GM12875 (cell line): ENCODE results near the gene ARFGAP3.

Experiments
- H3K4me3 ChIP-seq: one replicate; pipeline ENCODE4 v1.5.1; 2011; ENCODE audit warnings: low read depth, low read length, control low read depth
- CTCF ChIP-seq: IDR thresholded peaks from 2 replicates; pipeline ENCODE4 v1.5.1; 2011; ENCODE audit warnings: low read depth, mild to moderate bottlenecking, control low read depth, inconsistent platforms, low read length, moderate library complexity, borderline replicate concordance; ENCODE audit not compliant: insufficient read depth

Gene ARFGAP3

GRCh38 chr22:42794551-42795510 lies 62.2 kb downstream of the ARFGAP3 start:
- H3K4me3 ChIP-seq = no peak overlapping the region
- no peak for TF ChIP-seq CTCF

GRCh38 chr22:42793848-42794405 lies 63.1 kb downstream of the ARFGAP3 start:
- no peak for TF ChIP-seq CTCF
- no peak overlapping the region for H3K4me3 ChIP-seq

GRCh38 chr22:42792909-42793847 lies 63.9 kb downstream of the ARFGAP3 start:
- no peak overlapping the region for H3K4me3 ChIP-seq
- TF ChIP-seq CTCF = no peak

- no peak for TF ChIP-seq CTCF
- no peak overlapping the region for H3K4me3 ChIP-seq
Observed at GRCh38 chr22:42792453-42792908, 64.6 kb downstream of the ARFGAP3 start.

GRCh38 chr22:42791721-42792452 lies 65.2 kb downstream of the ARFGAP3 start:
- TF ChIP-seq CTCF = no peak
- H3K4me3 ChIP-seq = no peak overlapping the region

GRCh38 chr22:42788466-42788865 lies 68.6 kb downstream of the ARFGAP3 start:
- no peak for TF ChIP-seq CTCF
- no peak overlapping the region for H3K4me3 ChIP-seq
